Endothelial cell of umbilical vein (primary cell): ENCODE data around the gene ZNF148. TPM values are rescaled to one million over a fixed set of nuclear protein-coding genes. Genes with fewer than 3 reads are reported as not detected.

Source experiments
- BruUV-seq: library from RNA; stranded (reverse); fragments of 400-500 nt; replicated peaks from 2 replicates; lab custom pipeline; 2021; lab: Mats Ljungman, UMichigan
- CTCF ChIA-PET: fragments of 300-600, 350-600 bp; sonication (Branson Sonifier 250); formaldehyde crosslinking; loops from one replicate; lab custom pipeline; 2021; ENCODE audit warnings: antibody characterized with exemption, inconsistent platforms; lab: Charles Lee
- POLR2A ChIA-PET: fragments of 300-600, 350-600 bp; sonication (Branson Sonifier 250); formaldehyde crosslinking; loops from one replicate; lab custom pipeline; 2021; ENCODE audit warnings: antibody characterized with exemption, inconsistent platforms; lab: Charles Lee
- DNase-seq: peaks from one replicate; pipeline ENCODE4 v3.0.0-alpha.2; 2011; ENCODE audit warnings: low read depth, low spot score
- FAIRE-seq: peaks from 2 replicates; lab custom pipeline; 2011; peaks lifted over from hg19 to GRCh38; lab: Jason Lieb, UNC
- H2AFZ ChIP-seq: 2 replicates; pipeline ENCODE4 v1.6.0; 2012; ENCODE audit warnings: low read depth, low read length, control low read depth, inconsistent platforms
- H3K27ac ChIP-seq: 2 replicates; pipeline ENCODE4 v1.5.1; 2011; ENCODE audit warnings: low read depth, mild to moderate bottlenecking, control low read depth, low read length, moderate library complexity; ENCODE audit not compliant: insufficient read depth
- H3K27me3 ChIP-seq, 2 experiments: 2 replicates each; pipeline versions ENCODE4 v1.6.0 to v1.6.1; 2011; ENCODE audit warnings: low read length in 2 of 2, mixed read lengths in 1 of 2; ENCODE audit not compliant: control insufficient read depth in 2 of 2, insufficient read depth in 2 of 2
- H3K36me3 ChIP-seq, 2 experiments: 2 replicates in 1 of 2; 3 replicates in 1 of 2; pipeline ENCODE4 v1.5.1; 2011; ENCODE audit warnings: low read length in 2 of 2, mild to moderate bottlenecking in 1 of 2, moderate library complexity in 1 of 2; ENCODE audit not compliant: control insufficient read depth in 2 of 2, insufficient read depth in 2 of 2; ENCODE audit errors: extremely low read depth in 1 of 2
- H3K4me1 ChIP-seq: 3 replicates; pipeline ENCODE4 v1.5.1; 2011; ENCODE audit warnings: mild to moderate bottlenecking, low read length; ENCODE audit not compliant: control insufficient read depth, insufficient read depth; ENCODE audit errors: extremely low read depth
- H3K4me2 ChIP-seq: 2 replicates; pipeline ENCODE4 v1.6.1; 2011; ENCODE audit warnings: low read length, control low read depth, mixed read lengths; ENCODE audit not compliant: insufficient read depth
- H3K4me3 ChIP-seq, 3 experiments: fragments of 200-600 bp in 1 of 3; sonication (generic), shearing (Covaris generic) in 1 of 3; replicated peaks in 1 of 3; 2 replicates each; pipeline ENCODE4 v1.5.1; 2011 to 2016; ENCODE audit warnings: control low read depth in 3 of 3, low read length in 3 of 3, mild to moderate bottlenecking in 2 of 3, inconsistent platforms in 1 of 3, low read depth in 1 of 3, moderate library complexity in 1 of 3; ENCODE audit not compliant: insufficient read depth in 1 of 3
- H3K79me2 ChIP-seq: 2 replicates; pipeline ENCODE4 v1.6.0; 2012; ENCODE audit warnings: low read length, inconsistent platforms; ENCODE audit not compliant: control insufficient read depth, insufficient read depth
- H3K9ac ChIP-seq: replicated peaks from 2 replicates; pipeline ENCODE3; 2011; ENCODE audit warnings: low read length, control low read depth; ENCODE audit not compliant: insufficient read depth; ENCODE audit errors: extremely low read depth
- H3K9me1 ChIP-seq: replicated peaks from 3 replicates; pipeline ENCODE4 v1.6.0; 2011; ENCODE audit warnings: mild to moderate bottlenecking, low read length; ENCODE audit not compliant: control insufficient read depth, insufficient read depth; ENCODE audit errors: extremely low read depth
- H3K9me3 ChIP-seq: replicated peaks from 2 replicates; pipeline ENCODE4 v1.5.1; 2012; ENCODE audit warnings: low read length, inconsistent platforms; ENCODE audit not compliant: control insufficient read depth, insufficient read depth
- H4K20me1 ChIP-seq: replicated peaks from 2 replicates; pipeline ENCODE3; 2011; ENCODE audit warnings: mild to moderate bottlenecking, low read length; ENCODE audit not compliant: control insufficient read depth, insufficient read depth; ENCODE audit errors: extremely low read depth
- EZH2 ChIP-seq: IDR thresholded peaks from 2 replicates; pipeline ENCODE4 v1.6.1; 2012; ENCODE audit warnings: borderline replicate concordance, low read depth, mild to moderate bottlenecking, moderate library complexity, low read length, inconsistent platforms; ENCODE audit not compliant: severe bottlenecking
- GATA2 ChIP-seq: IDR thresholded peaks from 2 replicates; pipeline ENCODE4 v1.7.0; 2011; ENCODE audit warnings: low read depth, mild to moderate bottlenecking, moderate library complexity, mixed read lengths, low read length; ENCODE audit not compliant: insufficient read length, insufficient read depth
- JUN ChIP-seq: IDR thresholded peaks from 2 replicates; pipeline ENCODE4 v1.6.1; 2011; ENCODE audit warnings: borderline replicate concordance, low read depth; ENCODE audit not compliant: insufficient read length, insufficient read depth
- MYC ChIP-seq: IDR thresholded peaks from one replicate; pipeline ENCODE4 v1.6.1; 2011; ENCODE audit warnings: mild to moderate bottlenecking, low read depth, low read length
- dilution Hi-C: fragments of 300-500 bp; cut with MboI; formaldehyde crosslinking; loops from one replicate; pipeline ENCODE4 v1.15.0; 2019; ENCODE audit warnings: low sequenced_read_pairs; ENCODE audit not compliant: extremely low pct_ligation_motif_present
- intact Hi-C: fragments of 100-400 bp; cut with micrococcal nuclease; formaldehyde crosslinking; loops from one replicate; pipeline ENCODE4 v1.10.0; 2022
- polyA plus RNA-seq, 4 experiments: library from polyadenylated mRNA; depleted of rRNA in 3 of 4; stranded (reverse) in 3 of 4; unstranded in 1 of 4; fragments of >200 nt; gene quantifications; 2 replicates each; pipeline versions ENCODE4 v1.2.1 to v1.2.3, GENCODE V29; 2011 to 2012; ENCODE audit warnings: missing spikeins in 1 of 4
- total RNA-seq: library from RNA; stranded (reverse); gene quantifications from 2 replicates; pipeline ENCODE4 v1.2.3, GENCODE V29; 2021
- TF ChIP-seq, protein P1 (sequence below): IDR thresholded peaks from 2 replicates; pipeline ENCODE4 v1.6.1; 2011; ENCODE audit not compliant: insufficient read depth, insufficient read length
- TF ChIP-seq, protein P2 (sequence below), 2 donors: IDR thresholded peaks; 1 replicate in 1 of 2; 2 replicates in 1 of 2; pipeline ENCODE4 v1.5.1; 2011; ENCODE audit warnings: low read length in 2 of 2, mild to moderate bottlenecking in 2 of 2, moderate library complexity in 2 of 2, control low read depth in 1 of 2, inconsistent platforms in 1 of 2, low read depth in 1 of 2; ENCODE audit not compliant: insufficient read depth in 1 of 2; ENCODE audit errors: extremely low read depth in 1 of 2

Gene ZNF148
- total and polyA plus RNA-seq, 2 donors (not counting 3 experiments of a cell fraction or from before 2014, with no cell fraction given), result 8.0 to 41.3 TPM

DNA sequence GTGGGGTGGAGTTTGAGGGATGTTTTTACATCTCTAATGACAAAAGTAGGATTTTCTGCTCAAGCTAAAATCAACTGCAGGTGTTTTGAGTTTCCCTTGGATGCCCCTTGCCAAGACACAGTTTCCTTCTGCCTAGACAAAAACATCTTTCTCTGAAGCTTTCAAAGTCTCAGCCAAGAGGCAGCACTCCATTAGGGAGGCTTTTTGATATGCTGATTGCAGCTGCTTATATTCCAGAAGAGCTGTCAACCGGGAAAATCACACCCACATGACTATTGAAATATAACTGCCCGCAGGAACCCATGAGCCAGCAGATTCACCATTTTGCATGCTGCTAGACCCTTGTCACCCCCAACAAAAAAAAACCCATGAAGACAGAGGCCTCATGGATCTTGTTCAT is 27.5 kb upstream of the ZNF148 start:
- H3K36me3 ChIP-seq, result no peaks in the 10 kb centered on the region
- POLR2A ChIA-PET, result no interaction called here
- no peaks in the 10 kb centered on the region for H3K4me1 ChIP-seq

More for the DNA sequence above, 27.5 kb upstream of the ZNF148 start:
- Histone ChIP-seq H3K27me3 (peaks cover 21 to 26% of the 10 kb centered on the region in 2 experiments), H3K9me1 (no peaks in the 10 kb centered on the region), H3K27ac (no peak overlapping the region), H4K20me1 (no peaks in the 10 kb centered on the region), H3K4me3 (no peak overlapping the region), H2AFZ (no peak overlapping the region), H3K4me2 (no peak overlapping the region), H3K9me3 (no peaks in the 10 kb centered on the region), H3K9ac (no peak overlapping the region), H3K79me2 (no peaks in the 10 kb centered on the region)
- FAIRE-seq (no peak), DNase-seq (no peak)
- no TSS peak for BruUV-seq
- intact Hi-C loops (no loop called here), dilution Hi-C loops (no loop called here)
- CTCF ChIA-PET, result interaction anchor here (0.8 to 1.7 kb wide), 6 partner anchors 10 to 36 kb away, joined by 3 to 6 read pairs (median 3); no protein-coding TSS in a partner anchor
- TF ChIP-seq GATA2 (no peak), MYC (no peak), JUN (no peak), EZH2 (no peak)
- TF ChIP-seq, protein P1, sequence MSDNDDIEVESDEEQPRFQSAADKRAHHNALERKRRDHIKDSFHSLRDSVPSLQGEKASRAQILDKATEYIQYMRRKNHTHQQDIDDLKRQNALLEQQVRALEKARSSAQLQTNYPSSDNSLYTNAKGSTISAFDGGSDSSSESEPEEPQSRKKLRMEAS, result no peak
- TF ChIP-seq, protein P2, sequence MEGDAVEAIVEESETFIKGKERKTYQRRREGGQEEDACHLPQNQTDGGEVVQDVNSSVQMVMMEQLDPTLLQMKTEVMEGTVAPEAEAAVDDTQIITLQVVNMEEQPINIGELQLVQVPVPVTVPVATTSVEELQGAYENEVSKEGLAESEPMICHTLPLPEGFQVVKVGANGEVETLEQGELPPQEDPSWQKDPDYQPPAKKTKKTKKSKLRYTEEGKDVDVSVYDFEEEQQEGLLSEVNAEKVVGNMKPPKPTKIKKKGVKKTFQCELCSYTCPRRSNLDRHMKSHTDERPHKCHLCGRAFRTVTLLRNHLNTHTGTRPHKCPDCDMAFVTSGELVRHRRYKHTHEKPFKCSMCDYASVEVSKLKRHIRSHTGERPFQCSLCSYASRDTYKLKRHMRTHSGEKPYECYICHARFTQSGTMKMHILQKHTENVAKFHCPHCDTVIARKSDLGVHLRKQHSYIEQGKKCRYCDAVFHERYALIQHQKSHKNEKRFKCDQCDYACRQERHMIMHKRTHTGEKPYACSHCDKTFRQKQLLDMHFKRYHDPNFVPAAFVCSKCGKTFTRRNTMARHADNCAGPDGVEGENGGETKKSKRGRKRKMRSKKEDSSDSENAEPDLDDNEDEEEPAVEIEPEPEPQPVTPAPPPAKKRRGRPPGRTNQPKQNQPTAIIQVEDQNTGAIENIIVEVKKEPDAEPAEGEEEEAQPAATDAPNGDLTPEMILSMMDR (IDR thresholded peaks at IDR 0.05; ENCODE audit: extremely low read depth in 1 of 2, insufficient read depth in 1 of 2, low read depth in 1 of 2, low read length in 2 of 2), result no peak
